Subcutaneous adipose tissue (tissue), 4 donors: ENCODE measurements around the gene SND1. TPM values are rescaled to one million over a fixed set of nuclear protein-coding genes. Genes with fewer than 3 reads are reported as not detected.

ENCODE experiments used
- CTCF ChIP-seq: fragments of 450-650 bp; IDR thresholded peaks from one replicate; pipeline ENCODE4 v1.5.1; 2016; ENCODE audit warnings: low read depth, mild to moderate bottlenecking, control low read depth, antibody characterized with exemption, moderate library complexity
- total RNA-seq, 4 donors: library from RNA; depleted of rRNA; stranded (reverse); fragments of >200 nt; gene quantifications; one replicate each; pipeline ENCODE4 v1.1.0, GENCODE V29; 2016

The SND1 gene
- total RNA-seq, 4 donors from 2014 or later: 73.9 to 98.3 (median 88.9) TPM

- TF ChIP-seq CTCF: no peak
Observed at GRCh38 chr7:128112781-128113221, 460.8 kb downstream of the SND1 start.

GRCh38 chr7:128113839-128114238 lies 461.8 kb downstream of the SND1 start:
- no peak for TF ChIP-seq CTCF

- no peak for TF ChIP-seq CTCF
Observed at GRCh38 chr7:128114806-128115205, 462.8 kb downstream of the SND1 start.

- TF ChIP-seq CTCF: no peak
Observed at GRCh38 chr7:128115336-128115820, 463.4 kb downstream of the SND1 start.

- no peak for TF ChIP-seq CTCF
Observed at GRCh38 chr7:128115821-128116723, 464.1 kb downstream of the SND1 start.

GRCh38 chr7:128116740-128117139 lies 464.7 kb downstream of the SND1 start:
- no peak for TF ChIP-seq CTCF

- TF ChIP-seq CTCF: no peak
Observed at GRCh38 chr7:128117691-128118090, 465.7 kb downstream of the SND1 start.
